ENCODE measurements around the gene RAB1B.

- TF ChIP-seq CTCF (IDR thresholded peaks at IDR 0.05) (no peak), POLR2A (IDR thresholded peaks at IDR 0.05) (no peak), POLR2AphosphoS5 (IDR thresholded peaks at IDR 0.05; ENCODE audit: insufficient read depth in 1 of 2, low read depth in 1 of 2) (no peak)
Observed at GRCh38 chr11:66231561-66231960, 36.9 kb upstream of the RAB1B start.

Measured in vagina (tissue), 2 donors.